ENCODE results near the gene SLC5A3. TPM values are rescaled to one million over a fixed set of nuclear protein-coding genes. Genes with fewer than 3 reads are reported as not detected.

Gene SLC5A3
- total RNA-seq, 2 experiments from 2014 or later: 21.1 to 21.9 TPM

DNA sequence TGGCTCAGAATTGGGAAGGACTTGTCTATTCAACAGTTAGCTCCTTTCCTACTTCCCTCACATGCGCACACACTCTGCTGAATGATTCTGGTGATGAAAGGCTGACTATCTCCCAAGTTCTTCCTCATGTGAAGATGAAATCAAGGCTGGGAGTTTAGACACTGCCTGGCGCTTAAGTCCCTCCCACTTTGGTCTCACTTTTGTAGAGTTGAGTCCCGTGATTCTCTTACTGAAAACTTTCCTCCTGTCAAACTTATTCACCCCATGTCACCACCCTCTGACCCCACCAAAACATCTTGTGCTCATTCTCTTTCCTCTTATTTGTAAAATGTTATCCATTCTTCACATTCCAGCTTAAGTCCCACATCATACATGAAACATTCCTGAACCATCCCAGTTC lies 8.4 kb upstream of the SLC5A3 start:
- POLR2A ChIA-PET: no interaction called here
- no peak for ATAC-seq
- TF ChIP-seq, protein P1, sequence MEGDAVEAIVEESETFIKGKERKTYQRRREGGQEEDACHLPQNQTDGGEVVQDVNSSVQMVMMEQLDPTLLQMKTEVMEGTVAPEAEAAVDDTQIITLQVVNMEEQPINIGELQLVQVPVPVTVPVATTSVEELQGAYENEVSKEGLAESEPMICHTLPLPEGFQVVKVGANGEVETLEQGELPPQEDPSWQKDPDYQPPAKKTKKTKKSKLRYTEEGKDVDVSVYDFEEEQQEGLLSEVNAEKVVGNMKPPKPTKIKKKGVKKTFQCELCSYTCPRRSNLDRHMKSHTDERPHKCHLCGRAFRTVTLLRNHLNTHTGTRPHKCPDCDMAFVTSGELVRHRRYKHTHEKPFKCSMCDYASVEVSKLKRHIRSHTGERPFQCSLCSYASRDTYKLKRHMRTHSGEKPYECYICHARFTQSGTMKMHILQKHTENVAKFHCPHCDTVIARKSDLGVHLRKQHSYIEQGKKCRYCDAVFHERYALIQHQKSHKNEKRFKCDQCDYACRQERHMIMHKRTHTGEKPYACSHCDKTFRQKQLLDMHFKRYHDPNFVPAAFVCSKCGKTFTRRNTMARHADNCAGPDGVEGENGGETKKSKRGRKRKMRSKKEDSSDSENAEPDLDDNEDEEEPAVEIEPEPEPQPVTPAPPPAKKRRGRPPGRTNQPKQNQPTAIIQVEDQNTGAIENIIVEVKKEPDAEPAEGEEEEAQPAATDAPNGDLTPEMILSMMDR (IDR thresholded peaks at IDR 0.05): no peak
- CTCF ChIA-PET: interaction anchor here (0.9 kb wide), 1 partner anchor 141 kb away, joined by 4 read pairs; no protein-coding TSS in a partner anchor
- intact Hi-C loops (cut with micrococcal nuclease): no loop called here
- Mint-ChIP-seq H3K4me3 (no peak overlapping the region), H3K27ac (no peak overlapping the region), H3K27me3 (no peaks in the 10 kb centered on the region), H3K4me1 (ENCODE audit: low read depth) (no peaks in the 10 kb centered on the region), H3K36me3 (ENCODE audit: low read depth) (no peaks in the 10 kb centered on the region), H3K9me3 (peaks cover 3% of the 10 kb centered on the region)
- DNase-seq: no peak

GRCh38 chr21:34071683-34072082 lies 1.7 kb upstream of the SLC5A3 start:
- intact Hi-C loops (cut with micrococcal nuclease): no loop called here
- H3K27ac Mint-ChIP-seq: no peak overlapping the region
- peaks cover 22% of the 10 kb centered on the region for H3K36me3 Mint-ChIP-seq (ENCODE audit: low read depth)
- peaks cover 23% of the 10 kb centered on the region for H3K4me1 Mint-ChIP-seq (ENCODE audit: low read depth)
- H3K27me3 Mint-ChIP-seq: no peaks in the 10 kb centered on the region
- TF ChIP-seq, protein P1 (IDR thresholded peaks at IDR 0.05): no peak
- DNase-seq: no peak
- POLR2A ChIA-PET: no interaction called here
- H3K9me3 Mint-ChIP-seq: no peaks in the 10 kb centered on the region
- no peak for ATAC-seq
- CTCF ChIA-PET: interaction anchor here (1.3 kb wide), 1 partner anchor 57 kb away, joined by 4 read pairs; no protein-coding TSS in a partner anchor
- H3K4me3 Mint-ChIP-seq: peak overlapping the region; percentile 66

DNA sequence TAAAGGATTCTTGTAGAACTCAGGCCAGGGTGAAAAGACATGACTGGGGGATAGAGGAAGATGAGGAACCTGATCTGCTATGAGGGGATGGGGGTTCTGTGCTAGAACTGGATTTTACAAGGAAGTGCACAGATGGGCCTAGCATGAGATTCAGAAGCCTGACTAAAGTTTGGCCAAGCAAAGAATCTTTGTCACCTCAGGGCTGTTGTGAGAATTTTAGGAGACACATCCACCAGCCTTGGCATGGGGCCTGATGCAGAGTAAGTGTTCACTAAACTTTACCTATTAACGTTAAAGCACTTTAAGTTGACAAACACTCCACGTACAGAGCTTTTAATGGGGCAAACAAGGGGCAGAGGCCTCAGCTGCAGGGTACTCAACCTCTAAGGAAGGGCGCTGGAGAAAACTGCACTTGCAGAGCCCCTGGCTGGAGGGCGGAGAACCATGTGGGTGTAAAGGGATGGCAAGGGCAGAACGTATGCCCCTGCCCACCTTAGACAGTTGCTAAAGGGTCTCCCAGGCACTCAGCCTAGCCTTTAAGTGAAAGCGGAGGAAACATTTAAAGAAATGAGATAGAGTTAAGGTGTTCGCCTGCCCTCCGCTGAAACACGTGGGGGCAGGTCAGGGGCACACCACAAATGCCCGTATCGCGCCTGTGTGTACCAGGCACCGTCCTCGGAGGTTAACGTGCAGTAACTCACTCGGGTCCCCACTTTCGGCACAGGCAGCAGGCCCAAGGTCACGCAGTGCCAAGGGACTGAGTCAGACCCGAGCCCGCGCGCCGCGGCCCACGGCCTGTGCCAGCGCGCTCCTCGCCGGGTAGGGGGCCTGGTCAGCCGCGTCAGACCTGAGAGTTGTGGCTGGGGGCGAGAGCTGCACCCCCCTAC lies 990 bp upstream of the SLC5A3 start:
- intact Hi-C loops (cut with micrococcal nuclease): no loop called here
- Mint-ChIP-seq H3K4me3 (peak overlapping the region; percentile 66), H3K27ac (peak overlapping the region; percentile 65), H3K9me3 (no peaks in the 10 kb centered on the region), H3K36me3 (ENCODE audit: low read depth) (peaks cover 28% of the 10 kb centered on the region), H3K27me3 (no peaks in the 10 kb centered on the region), H3K4me1 (ENCODE audit: low read depth) (peaks cover 30% of the 10 kb centered on the region)
- ATAC-seq: peak; percentile 12
- ChIA-PET POLR2A (interaction anchor here (1.0 to 2.4 kb wide), 6 partner anchors 18 to 138 kb away, joined by 3 to 8 read pairs (median 5); no protein-coding TSS in a partner anchor), CTCF (interaction anchor here (6.6 kb wide), 1 partner anchor 149 kb away, joined by 57 read pairs; no protein-coding TSS in a partner anchor)
- TF ChIP-seq, protein P1 (IDR thresholded peaks at IDR 0.05): no peak
- DNase-seq: peak; percentile 39

DNA sequence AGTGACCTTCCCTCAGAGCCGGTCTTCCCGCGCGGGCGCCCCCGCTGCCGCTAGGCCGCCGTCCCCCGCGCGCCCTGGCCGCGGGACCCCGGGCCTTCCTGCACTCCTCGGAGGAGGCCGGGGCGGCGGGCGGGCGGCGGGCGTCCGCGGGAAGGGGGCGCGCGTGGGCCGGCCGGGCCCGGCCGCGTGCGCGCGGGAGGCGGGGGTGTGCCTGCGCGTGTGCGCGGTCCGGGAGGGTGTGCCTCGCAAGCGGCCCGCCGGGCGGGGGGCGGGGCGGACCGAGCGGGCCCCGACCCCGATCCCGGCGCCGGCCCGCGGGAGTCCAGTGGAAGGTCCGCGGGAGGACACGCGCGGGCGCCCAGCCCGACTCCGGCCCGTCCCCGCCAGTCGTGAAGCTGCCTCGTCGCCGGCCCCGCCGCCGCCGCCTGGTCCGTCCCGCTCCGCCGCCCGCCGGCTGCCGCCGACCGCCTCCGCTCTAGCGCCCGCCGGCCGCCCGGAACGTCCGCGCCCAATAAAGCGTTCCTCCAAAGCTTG lies 438 bp downstream of the SLC5A3 start:
- no peaks in the 10 kb centered on the region for H3K9me3 Mint-ChIP-seq
- ATAC-seq (peak; percentile 32), DNase-seq (peak; percentile 13)
- intact Hi-C loops (cut with micrococcal nuclease): no loop called here
- TF ChIP-seq, protein P1 (IDR thresholded peaks at IDR 0.05): no peak
- CTCF ChIA-PET: interaction anchor here (0.8 to 6.6 kb wide), 6 partner anchors 18 to 274 kb away, joined by 3 to 57 read pairs (median 4); no protein-coding TSS in a partner anchor
- peaks cover 43% of the 10 kb centered on the region for H3K4me1 Mint-ChIP-seq (ENCODE audit: low read depth)
- POLR2A ChIA-PET: interaction anchor here (0.6 to 2.7 kb wide), 19 partner anchors 11 to 165 kb away, joined by 3 to 13 read pairs (median 4); no protein-coding TSS in a partner anchor
- H3K4me3 Mint-ChIP-seq: peak overlapping the region; percentile 95
- no peaks in the 10 kb centered on the region for H3K27me3 Mint-ChIP-seq
- peaks cover 39% of the 10 kb centered on the region for H3K36me3 Mint-ChIP-seq (ENCODE audit: low read depth)
- peak overlapping the region; percentile 91 for H3K27ac Mint-ChIP-seq

Data from activated CD8-positive, alpha-beta T cell treated with anti-CD3 and anti-CD28 coated beads for 36 hours (primary cell).